Trophoblast cell (in vitro differentiated cells and primary cell): ENCODE measurements around the gene CXCR4.

Experiments
- DNase-seq, 2 donors: peaks; one replicate each; pipeline ENCODE4 v3.0.0-alpha.2; 2016
- H2AFZ ChIP-seq: 2 replicates; pipeline ENCODE4 v1.6.1; 2013; ENCODE audit warnings: low read length, moderate library complexity, mild to moderate bottlenecking; ENCODE audit not compliant: insufficient read depth, poor library complexity
- H2AK5ac ChIP-seq: 2 replicates; pipeline ENCODE4 v1.6.1; 2013; ENCODE audit warnings: mild to moderate bottlenecking, low read length
- H2BK120ac ChIP-seq: 2 replicates; pipeline ENCODE4 v1.6.1; 2013; ENCODE audit warnings: low read length, mild to moderate bottlenecking, moderate library complexity; ENCODE audit not compliant: insufficient read depth, poor library complexity
- H2BK12ac ChIP-seq: 2 replicates; pipeline ENCODE4 v1.6.1; 2013; ENCODE audit warnings: mild to moderate bottlenecking, low read length, moderate library complexity
- H2BK5ac ChIP-seq: 2 replicates; pipeline ENCODE4 v1.6.1; 2013; ENCODE audit warnings: low read length, low read depth, moderate library complexity, mild to moderate bottlenecking; ENCODE audit not compliant: poor library complexity
- H3K14ac ChIP-seq: 2 replicates; pipeline ENCODE4 v1.6.1; 2013; ENCODE audit warnings: mild to moderate bottlenecking, low read length
- H3K18ac ChIP-seq: 2 replicates; pipeline ENCODE4 v1.6.1; 2013; ENCODE audit warnings: mild to moderate bottlenecking, low read length
- H3K23ac ChIP-seq: 2 replicates; pipeline ENCODE4 v1.6.1; 2013; ENCODE audit warnings: low read length
- H3K27ac ChIP-seq: 2 replicates; pipeline ENCODE4 v1.5.1; 2013; ENCODE audit warnings: low read depth, mild to moderate bottlenecking, inconsistent platforms, low read length, moderate library complexity
- H3K27me3 ChIP-seq: 2 replicates; pipeline ENCODE4 v1.6.1; 2013; ENCODE audit warnings: inconsistent platforms, mild to moderate bottlenecking, low read length, moderate library complexity; ENCODE audit not compliant: insufficient read depth
- H3K36me3 ChIP-seq, 2 experiments: 1 replicate in 1 of 2; 2 replicates in 1 of 2; pipeline ENCODE4 v1.6.1; 2013; ENCODE audit warnings: low read length in 2 of 2, mild to moderate bottlenecking in 2 of 2, moderate library complexity in 1 of 2; ENCODE audit not compliant: insufficient read depth in 2 of 2, control insufficient read depth in 1 of 2
- H3K4ac ChIP-seq: 2 replicates; pipeline ENCODE4 v1.6.1; 2013; ENCODE audit warnings: low read depth, mild to moderate bottlenecking, low read length, moderate library complexity
- H3K4me1 ChIP-seq, 2 experiments: 1 replicate in 1 of 2; 2 replicates in 1 of 2; pipeline ENCODE4 v1.6.1; 2013; ENCODE audit warnings: low read length in 2 of 2, mild to moderate bottlenecking in 2 of 2, moderate library complexity in 1 of 2; ENCODE audit not compliant: insufficient read depth in 2 of 2, control insufficient read depth in 1 of 2
- H3K4me2 ChIP-seq: 2 replicates; pipeline ENCODE4 v1.6.1; 2013; ENCODE audit warnings: inconsistent platforms, mild to moderate bottlenecking, low read length, moderate library complexity
- H3K4me3 ChIP-seq: 2 replicates; pipeline ENCODE4 v1.5.1; 2013; ENCODE audit warnings: mild to moderate bottlenecking, low read depth, low read length, inconsistent platforms
- H3K79me1 ChIP-seq: one replicate; pipeline ENCODE4 v1.6.1; 2013; ENCODE audit warnings: low read length
- H3K79me2 ChIP-seq: 2 replicates; pipeline ENCODE4 v1.6.1; 2013; ENCODE audit warnings: low read length, mild to moderate bottlenecking; ENCODE audit not compliant: control insufficient read depth, insufficient read depth, poor library complexity
- H3K9ac ChIP-seq: 2 replicates; pipeline ENCODE4 v1.6.1; 2013; ENCODE audit warnings: mild to moderate bottlenecking, low read length
- H3K9me3 ChIP-seq: 2 replicates; pipeline ENCODE4 v1.6.1; 2013; ENCODE audit warnings: low read depth, mild to moderate bottlenecking, control low read depth, inconsistent platforms, low read length; ENCODE audit not compliant: insufficient read depth
- H4K12ac ChIP-seq: 2 replicates; pipeline ENCODE4 v1.6.1; 2013; ENCODE audit warnings: low read depth, mild to moderate bottlenecking, low read length, moderate library complexity
- H4K8ac ChIP-seq: 2 replicates; pipeline ENCODE4 v1.6.1; 2013; ENCODE audit warnings: low read depth, mild to moderate bottlenecking, low read length, moderate library complexity
- H4K91ac ChIP-seq: one replicate; pipeline ENCODE4 v1.6.1; 2013; ENCODE audit warnings: low read depth, mild to moderate bottlenecking, low read length, moderate library complexity
- WGBS: extraction: QIAGEN DNeasy Blood & Tissue Kit; methylation state at CpG from one replicate; pipeline ENCODE4 v1.1.7; 2013; ENCODE audit warnings: missing lambda C conversion rate; ENCODE audit not compliant: insufficient read length, insufficient coverage; ENCODE audit errors: extremely low coverage; 5-methylcytosine and 5-hydroxymethylcytosine counted together

CXCR4 gene

GRCh38 chr2:136128905-136129304 is 11.0 kb upstream of the CXCR4 start:
- Histone ChIP-seq H4K8ac (no peak overlapping the region), H3K14ac (no peak overlapping the region), H3K27ac (peak overlapping the region; percentile 36), H3K4me1 (peaks cover 8 to 10% of the 10 kb centered on the region in 2 experiments), H2BK5ac (no peak overlapping the region), H4K12ac (no peak overlapping the region), H3K79me2 (no peaks in the 10 kb centered on the region), H3K9me3 (no peaks in the 10 kb centered on the region), H2AFZ (no peak overlapping the region), H3K9ac (no peak overlapping the region), H3K79me1 (peaks cover 4% of the 10 kb centered on the region), H3K18ac (no peak overlapping the region), H3K27me3 (no peaks in the 10 kb centered on the region), H2BK120ac (no peak overlapping the region), H3K4me3 (no peak overlapping the region), H3K4me2 (no peak overlapping the region), H3K36me3 (no peaks in the 10 kb centered on the region), H2BK12ac (no peak overlapping the region), H4K91ac (no peak overlapping the region), H3K4ac (no peak overlapping the region), H2AK5ac (no peak overlapping the region), H3K23ac (no peak overlapping the region)
- WGBS: no CpG with 5 or more reads among the region's 1 CpG
- DNase-seq: peak in 1 of 2 donors; percentile 71

GRCh38 chr2:136128366-136128765 is 10.4 kb upstream of the CXCR4 start:
- Histone ChIP-seq H3K4me3 (no peak overlapping the region), H3K79me2 (no peaks in the 10 kb centered on the region), H3K4me2 (no peak overlapping the region), H4K8ac (no peak overlapping the region), H2BK12ac (no peak overlapping the region), H2AFZ (no peak overlapping the region), H3K27me3 (no peaks in the 10 kb centered on the region), H2BK5ac (no peak overlapping the region), H2AK5ac (no peak overlapping the region), H3K79me1 (peaks cover 4% of the 10 kb centered on the region), H3K36me3 (no peaks in the 10 kb centered on the region), H3K23ac (no peak overlapping the region), H3K14ac (no peak overlapping the region), H2BK120ac (no peak overlapping the region), H3K9ac (no peak overlapping the region), H4K12ac (no peak overlapping the region), H3K4me1 (peaks cover 8 to 10% of the 10 kb centered on the region in 2 experiments), H3K9me3 (no peaks in the 10 kb centered on the region), H3K18ac (no peak overlapping the region), H4K91ac (no peak overlapping the region), H3K4ac (no peak overlapping the region), H3K27ac (peak overlapping the region; percentile 36)
- no peak for DNase-seq
- WGBS: no CpG with 5 or more reads among the region's 2 CpGs

- no peak overlapping the region for H4K91ac ChIP-seq
- H3K27ac ChIP-seq: no peak overlapping the region
- no peaks in the 10 kb centered on the region for H3K79me2 ChIP-seq
- no peak for DNase-seq
- no peak overlapping the region for H3K4me2 ChIP-seq
- no peaks in the 10 kb centered on the region for H3K9me3 ChIP-seq
- no peak overlapping the region for H2BK12ac ChIP-seq
- H3K79me1 ChIP-seq: peaks cover 4% of the 10 kb centered on the region
- no peaks in the 10 kb centered on the region for H3K27me3 ChIP-seq
- H2AK5ac ChIP-seq: no peak overlapping the region
- H3K9ac ChIP-seq: no peak overlapping the region
- no peak overlapping the region for H3K4me3 ChIP-seq
- H3K23ac ChIP-seq: no peak overlapping the region
- H2BK5ac ChIP-seq: no peak overlapping the region
- H3K36me3 ChIP-seq: no peaks in the 10 kb centered on the region
- H2AFZ ChIP-seq: no peak overlapping the region
- no peak overlapping the region for H2BK120ac ChIP-seq
- no peak overlapping the region for H3K18ac ChIP-seq
- H3K4ac ChIP-seq: no peak overlapping the region
- no peak overlapping the region for H4K12ac ChIP-seq
- H3K14ac ChIP-seq: no peak overlapping the region
- WGBS: no CpG with 5 or more reads among the region's 6 CpGs
- H3K4me1 ChIP-seq: peaks cover 8 to 10% of the 10 kb centered on the region in 2 experiments
- H4K8ac ChIP-seq: no peak overlapping the region
Observed at GRCh38 chr2:136127356-136127755, 9.4 kb upstream of the CXCR4 start.

- no peaks in the 10 kb centered on the region for H3K36me3 ChIP-seq
- H3K9me3 ChIP-seq: no peaks in the 10 kb centered on the region
- no peak overlapping the region for H2BK12ac ChIP-seq
- no peak overlapping the region for H3K4ac ChIP-seq
- H3K23ac ChIP-seq: no peak overlapping the region
- H3K4me1 ChIP-seq: peaks cover 8 to 10% of the 10 kb centered on the region in 2 experiments
- no peaks in the 10 kb centered on the region for H3K27me3 ChIP-seq
- H3K14ac ChIP-seq: no peak overlapping the region
- no peak overlapping the region for H2BK120ac ChIP-seq
- no peak overlapping the region for H2BK5ac ChIP-seq
- no CpG with 5 or more reads among the region's 6 CpGs for WGBS
- no peak overlapping the region for H4K8ac ChIP-seq
- no peak overlapping the region for H2AK5ac ChIP-seq
- no peaks in the 10 kb centered on the region for H3K79me2 ChIP-seq
- no peak overlapping the region for H4K12ac ChIP-seq
- peaks cover 4% of the 10 kb centered on the region for H3K79me1 ChIP-seq
- no peak overlapping the region for H3K9ac ChIP-seq
- H4K91ac ChIP-seq: no peak overlapping the region
- no peak overlapping the region for H3K18ac ChIP-seq
- H3K4me3 ChIP-seq: no peak overlapping the region
- H3K4me2 ChIP-seq: no peak overlapping the region
- no peak overlapping the region for H2AFZ ChIP-seq
- H3K27ac ChIP-seq: no peak overlapping the region
- no peak for DNase-seq
Observed at GRCh38 chr2:136126421-136126926, 8.5 kb upstream of the CXCR4 start.
